Fibroblast of skin of left biceps (primary cell): ENCODE data around the gene AKAP1.

ENCODE experiments used
- DNase-seq, 2 experiments: peaks; one replicate each; pipeline ENCODE4 v3.0.0-alpha.2; 2013; ENCODE audit warnings: low read depth in 2 of 2

AKAP1 gene

DNA sequence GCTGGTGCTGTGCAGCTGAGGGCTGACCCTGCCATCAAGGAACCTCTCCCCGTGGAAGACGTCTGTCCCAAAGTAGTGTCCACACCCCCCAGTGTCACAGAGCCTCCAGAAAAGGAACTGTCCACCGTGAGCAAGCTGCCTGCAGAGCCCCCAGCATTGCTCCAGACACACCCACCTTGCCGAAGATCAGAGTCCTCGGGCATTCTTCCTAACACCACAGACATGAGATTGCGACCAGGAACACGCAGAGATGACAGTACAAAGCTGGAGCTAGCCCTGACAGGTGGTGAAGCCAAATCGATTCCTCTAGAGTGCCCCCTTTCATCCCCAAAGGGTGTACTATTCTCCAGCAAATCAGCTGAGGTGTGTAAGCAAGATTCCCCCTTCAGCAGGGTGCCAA is 20.5 kb downstream of the AKAP1 start:
- DNase-seq: no peak

DNA sequence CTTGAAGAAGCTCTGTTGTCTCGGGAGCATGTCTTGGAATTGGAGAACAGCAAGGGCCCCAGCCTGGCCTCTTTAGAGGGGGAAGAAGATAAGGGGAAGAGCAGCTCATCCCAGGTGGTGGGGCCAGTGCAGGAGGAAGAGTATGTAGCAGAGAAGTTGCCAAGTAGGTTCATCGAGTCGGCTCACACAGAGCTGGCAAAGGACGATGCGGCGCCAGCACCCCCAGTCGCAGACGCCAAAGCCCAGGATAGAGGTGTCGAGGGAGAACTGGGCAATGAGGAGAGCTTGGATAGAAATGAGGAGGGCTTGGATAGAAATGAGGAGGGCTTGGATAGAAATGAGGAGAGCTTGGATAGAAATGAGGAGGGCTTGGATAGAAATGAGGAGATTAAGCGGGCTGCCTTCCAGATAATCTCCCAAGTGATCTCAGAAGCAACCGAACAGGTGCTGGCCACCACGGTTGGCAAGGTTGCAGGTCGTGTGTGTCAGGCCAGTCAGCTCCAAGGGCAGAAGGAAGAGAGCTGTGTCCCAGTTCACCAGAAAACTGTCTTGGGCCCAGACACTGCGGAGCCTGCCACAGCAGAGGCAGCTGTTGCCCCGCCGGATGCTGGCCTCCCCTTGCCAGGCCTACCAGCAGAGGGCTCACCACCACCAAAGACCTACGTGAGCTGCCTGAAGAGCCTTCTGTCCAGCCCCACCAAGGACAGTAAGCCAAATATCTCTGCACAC is 21.2 kb downstream of the AKAP1 start:
- no peak for DNase-seq

DNA sequence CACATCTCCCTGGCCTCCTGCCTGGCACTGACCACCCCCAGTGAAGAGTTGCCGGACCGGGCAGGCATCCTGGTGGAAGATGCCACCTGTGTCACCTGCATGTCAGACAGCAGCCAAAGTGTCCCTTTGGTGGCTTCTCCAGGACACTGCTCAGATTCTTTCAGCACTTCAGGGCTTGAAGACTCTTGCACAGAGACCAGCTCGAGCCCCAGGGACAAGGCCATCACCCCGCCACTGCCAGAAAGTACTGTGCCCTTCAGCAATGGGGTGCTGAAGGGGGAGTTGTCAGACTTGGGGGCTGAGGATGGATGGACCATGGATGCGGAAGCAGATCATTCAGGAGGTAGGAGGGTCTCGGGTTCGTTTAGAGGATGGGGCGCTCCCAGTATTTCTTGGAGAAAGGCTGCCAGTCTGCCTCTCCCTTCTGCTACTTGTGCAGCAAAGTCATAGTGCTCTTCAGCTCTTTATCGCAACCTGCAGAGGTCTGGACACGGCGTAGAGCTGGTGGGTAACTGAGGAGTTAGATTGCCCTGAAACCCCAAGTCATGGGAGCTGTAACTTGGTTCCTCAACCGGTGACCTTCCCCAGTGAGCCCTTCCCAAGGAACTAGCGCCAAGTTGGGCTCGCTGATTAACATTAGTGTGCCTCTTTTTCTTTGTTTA is 21.9 kb downstream of the AKAP1 start:
- DNase-seq: no peak

- no peak for DNase-seq
These were observed 22.6 kb downstream of the AKAP1 start for GRCh38 chr17:57107498-57108101.

DNA sequence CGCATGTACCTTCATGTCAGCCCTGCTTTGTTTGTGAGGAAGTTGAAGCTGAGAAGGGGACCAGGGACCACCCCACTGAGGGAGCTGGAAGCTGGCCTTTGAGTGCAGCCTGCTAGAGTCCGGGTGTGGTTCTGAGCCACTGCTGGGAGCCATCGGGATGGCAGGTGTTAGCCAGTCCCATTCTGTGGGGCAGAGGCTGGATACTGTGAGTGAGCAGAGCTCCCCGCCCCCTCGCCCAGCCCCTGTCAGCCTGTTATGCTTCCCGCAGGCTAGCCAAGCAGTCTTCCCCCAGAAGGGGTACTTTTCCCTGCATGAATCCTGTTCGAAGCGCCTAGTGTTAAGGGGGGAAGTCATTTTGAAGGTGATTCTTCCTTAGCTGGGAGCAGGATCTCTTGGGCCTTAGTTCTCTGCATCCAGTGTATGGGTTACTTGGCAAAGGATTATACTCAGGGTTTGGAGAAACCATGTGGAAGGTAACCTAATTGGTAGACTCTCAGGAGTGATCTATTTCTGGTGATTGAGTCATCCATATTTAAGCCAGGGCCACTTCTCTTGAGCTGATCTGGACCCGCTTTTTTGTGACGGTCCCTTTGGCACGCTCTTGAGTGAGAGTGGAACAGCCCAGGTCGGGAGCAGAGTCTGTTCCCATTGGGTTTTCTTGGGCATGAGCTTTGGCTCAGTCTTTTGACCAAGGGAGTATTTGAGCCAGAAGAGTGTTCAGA is 23.8 kb downstream of the AKAP1 start:
- no peak for DNase-seq

GRCh38 chr17:57109393-57110151 is 24.5 kb downstream of the AKAP1 start:
- DNase-seq: no peak

- no peak for DNase-seq
These were observed 25.1 kb downstream of the AKAP1 start for GRCh38 chr17:57110152-57110542.

- no peak for DNase-seq
These were observed 25.7 kb downstream of the AKAP1 start for GRCh38 chr17:57110579-57111325.

GRCh38 chr17:57111386-57111785 is 26.3 kb downstream of the AKAP1 start:
- DNase-seq: no peak

DNA sequence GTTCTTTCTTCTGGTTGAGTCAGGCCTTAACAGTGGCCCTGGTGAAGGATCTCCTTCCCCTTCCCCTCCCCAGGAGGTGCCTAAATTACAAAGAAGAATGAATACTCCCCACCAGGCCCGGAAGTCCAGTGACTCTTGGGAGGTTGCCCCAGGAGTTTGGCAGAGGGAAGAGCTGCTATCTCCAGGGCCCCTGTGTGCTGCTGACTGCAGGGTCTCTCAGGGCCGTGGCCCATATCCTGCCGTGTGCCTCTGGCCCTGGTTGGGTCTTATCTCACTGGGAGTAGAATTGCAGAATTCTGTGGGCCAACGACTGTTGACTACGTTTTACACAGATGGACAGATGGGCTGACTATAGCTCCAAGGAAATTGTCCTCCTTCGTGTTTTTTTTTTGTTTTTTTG is 28.0 kb downstream of the AKAP1 start:
- DNase-seq: no peak

GRCh38 chr17:57113656-57114055 is 28.6 kb downstream of the AKAP1 start:
- no peak for DNase-seq

DNA sequence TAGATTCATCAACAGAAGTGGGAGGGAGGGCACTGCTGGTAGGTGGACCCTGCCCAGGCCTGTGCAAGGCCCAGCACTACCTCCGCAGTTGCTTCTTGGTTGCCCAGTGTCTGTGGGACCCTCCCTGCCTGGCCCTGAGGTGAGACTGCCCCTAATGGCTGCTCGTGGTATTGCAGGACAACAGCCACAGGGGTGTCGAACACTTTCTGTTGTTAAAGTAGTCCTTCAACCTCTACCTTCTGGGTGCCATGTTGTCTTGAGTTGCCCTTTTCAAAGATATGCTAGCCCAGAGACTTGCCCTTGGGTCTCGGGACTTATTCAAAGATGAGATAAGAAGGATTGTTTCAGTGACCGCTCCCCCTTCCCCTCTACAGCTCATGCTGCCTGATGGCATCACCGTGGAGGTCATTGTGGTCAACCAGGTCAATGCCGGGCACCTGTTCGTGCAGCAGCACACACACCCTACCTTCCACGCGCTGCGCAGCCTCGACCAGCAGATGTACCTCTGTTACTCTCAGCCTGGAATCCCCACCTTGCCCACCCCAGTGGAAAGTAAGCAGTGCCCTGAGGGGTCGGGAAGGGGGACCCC is 29.1 kb downstream of the AKAP1 start:
- DNase-seq: no peak

- no peak for DNase-seq
These were observed 30.3 kb downstream of the AKAP1 start for GRCh38 chr17:57115377-57115776.

GRCh38 chr17:57115916-57116315 is 30.9 kb downstream of the AKAP1 start:
- DNase-seq: no peak

DNA sequence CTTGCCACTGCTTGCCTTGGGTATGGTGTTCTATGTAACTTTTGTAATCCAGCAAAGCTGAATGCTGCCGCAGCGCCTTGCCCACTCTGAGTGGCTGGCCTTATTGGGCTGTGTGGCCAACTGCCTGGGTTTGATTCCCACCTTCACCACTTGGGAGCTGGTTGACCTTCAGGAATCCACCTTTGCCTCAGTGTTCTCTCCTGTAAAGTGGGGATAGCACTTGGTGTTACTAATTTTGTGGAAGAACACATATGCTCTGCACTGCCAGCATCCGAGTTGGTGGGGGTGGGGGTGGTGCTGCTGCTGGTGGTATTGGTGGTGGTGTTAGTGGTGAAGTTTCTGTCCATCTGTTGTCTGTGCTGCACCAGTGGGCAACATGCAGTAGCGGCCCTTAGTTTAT is 32.8 kb downstream of the AKAP1 start:
- DNase-seq: no peak

- no peak for DNase-seq
These were observed 35.8 kb downstream of the AKAP1 start for GRCh38 chr17:57120814-57121213.

DNA sequence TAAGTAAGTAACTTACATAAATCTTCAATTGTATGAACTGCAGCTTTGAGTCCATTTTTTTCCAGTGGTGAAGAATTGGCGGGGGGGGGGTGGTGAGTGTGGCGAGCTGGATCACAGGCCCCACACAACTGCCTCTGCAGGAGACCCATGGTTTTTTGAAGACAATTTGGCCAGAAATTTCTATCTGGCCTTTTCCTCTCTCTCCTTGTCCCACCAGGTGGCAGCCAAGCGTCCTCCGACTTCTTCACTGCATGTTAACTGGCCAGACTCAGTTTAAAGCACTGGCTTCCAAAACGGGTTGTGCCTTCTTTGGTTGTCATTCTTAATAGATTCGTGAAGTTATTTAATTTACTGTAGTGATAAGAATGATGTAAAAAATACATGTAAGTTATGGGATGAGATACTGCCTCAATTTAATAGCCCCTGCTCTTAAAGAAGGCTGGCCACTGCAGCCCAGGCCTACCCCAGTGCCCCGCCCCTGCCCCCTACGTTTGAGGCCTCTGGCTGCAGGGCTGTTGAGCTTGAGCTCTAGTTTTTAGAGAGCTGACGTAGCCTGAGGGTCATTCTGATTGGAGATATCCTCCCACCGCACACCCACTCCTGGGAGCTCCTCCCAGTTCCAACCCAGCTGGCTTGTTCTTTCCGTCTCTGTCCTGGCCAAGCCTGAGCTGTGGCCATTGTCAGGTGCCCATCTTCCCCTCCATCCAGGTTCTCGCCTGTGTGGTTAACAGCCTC is 36.4 kb downstream of the AKAP1 start:
- no peak for DNase-seq

- DNase-seq: no peak
These were observed 39.0 kb downstream of the AKAP1 start for GRCh38 chr17:57124053-57124452.

GRCh38 chr17:57125406-57125805 is 40.4 kb downstream of the AKAP1 start:
- DNase-seq: no peak

GRCh38 chr17:57125866-57126265 is 40.8 kb downstream of the AKAP1 start:
- DNase-seq: no peak
